ENCODE results near the gene CDH4.

Gene CDH4

GRCh38 chr20:61704661-61705060, 452.6 kb downstream of the CDH4 start:
- TF ChIP-seq, protein P1, sequence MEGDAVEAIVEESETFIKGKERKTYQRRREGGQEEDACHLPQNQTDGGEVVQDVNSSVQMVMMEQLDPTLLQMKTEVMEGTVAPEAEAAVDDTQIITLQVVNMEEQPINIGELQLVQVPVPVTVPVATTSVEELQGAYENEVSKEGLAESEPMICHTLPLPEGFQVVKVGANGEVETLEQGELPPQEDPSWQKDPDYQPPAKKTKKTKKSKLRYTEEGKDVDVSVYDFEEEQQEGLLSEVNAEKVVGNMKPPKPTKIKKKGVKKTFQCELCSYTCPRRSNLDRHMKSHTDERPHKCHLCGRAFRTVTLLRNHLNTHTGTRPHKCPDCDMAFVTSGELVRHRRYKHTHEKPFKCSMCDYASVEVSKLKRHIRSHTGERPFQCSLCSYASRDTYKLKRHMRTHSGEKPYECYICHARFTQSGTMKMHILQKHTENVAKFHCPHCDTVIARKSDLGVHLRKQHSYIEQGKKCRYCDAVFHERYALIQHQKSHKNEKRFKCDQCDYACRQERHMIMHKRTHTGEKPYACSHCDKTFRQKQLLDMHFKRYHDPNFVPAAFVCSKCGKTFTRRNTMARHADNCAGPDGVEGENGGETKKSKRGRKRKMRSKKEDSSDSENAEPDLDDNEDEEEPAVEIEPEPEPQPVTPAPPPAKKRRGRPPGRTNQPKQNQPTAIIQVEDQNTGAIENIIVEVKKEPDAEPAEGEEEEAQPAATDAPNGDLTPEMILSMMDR (IDR thresholded peaks at IDR 0.05; ENCODE audit: control insufficient read depth, extremely low read depth, insufficient read depth): no peak

GRCh38 chr20:61705386-61706258, 453.6 kb downstream of the CDH4 start:
- DNase-seq (ENCODE audit: low read depth): no peak
- TF ChIP-seq, protein P1 (IDR thresholded peaks at IDR 0.05; ENCODE audit: control insufficient read depth, extremely low read depth, insufficient read depth): no peak
- no peak overlapping the region for H3K4me3 ChIP-seq (ENCODE audit: low read depth, low read length)

More at GRCh38 chr20:61704661-61705060, 452.6 kb downstream of the CDH4 start:
- DNase-seq (ENCODE audit: low read depth): no peak
- no peak overlapping the region for H3K4me3 ChIP-seq (ENCODE audit: low read depth, low read length)

GRCh38 chr20:61706259-61706961, 454.3 kb downstream of the CDH4 start:
- TF ChIP-seq, protein P1 (IDR thresholded peaks at IDR 0.05; ENCODE audit: control insufficient read depth, extremely low read depth, insufficient read depth): no peak
- DNase-seq (ENCODE audit: low read depth): no peak
- H3K4me3 ChIP-seq (ENCODE audit: low read depth, low read length): no peak overlapping the region

DNA sequence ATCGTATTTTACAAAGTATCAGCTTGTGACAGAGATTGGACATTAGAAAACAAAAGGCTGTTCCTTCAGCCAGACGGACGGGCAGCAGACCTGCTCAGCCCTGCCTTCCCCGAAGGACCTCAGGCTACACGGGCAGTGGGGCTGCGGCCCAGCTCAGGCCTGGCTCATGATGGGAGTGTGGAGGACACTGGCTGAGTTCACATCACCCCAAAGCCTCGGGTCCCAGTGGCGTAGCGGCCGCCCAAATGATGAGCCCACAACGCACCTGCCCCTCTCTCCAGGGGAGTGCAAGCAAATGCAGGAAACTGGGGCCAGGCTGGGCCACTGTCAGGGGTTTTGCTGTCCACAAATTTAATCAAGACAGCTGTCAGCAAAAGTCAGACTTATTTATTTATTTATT, 456.8 kb downstream of the CDH4 start:
- TF ChIP-seq, protein P1 (IDR thresholded peaks at IDR 0.05; ENCODE audit: control insufficient read depth, extremely low read depth, insufficient read depth): no peak
- no peak overlapping the region for H3K4me3 ChIP-seq (ENCODE audit: low read depth, low read length)

GRCh38 chr20:61710108-61710507, 458.0 kb downstream of the CDH4 start:
- TF ChIP-seq, protein P1 (IDR thresholded peaks at IDR 0.05; ENCODE audit: control insufficient read depth, extremely low read depth, insufficient read depth): no peak
- DNase-seq (ENCODE audit: low read depth): no peak
- H3K4me3 ChIP-seq (ENCODE audit: low read depth, low read length): no peak overlapping the region

More for the DNA sequence above, 456.8 kb downstream of the CDH4 start:
- DNase-seq (ENCODE audit: low read depth): no peak

GRCh38 chr20:61712688-61713087, 460.6 kb downstream of the CDH4 start:
- TF ChIP-seq, protein P1 (IDR thresholded peaks at IDR 0.05; ENCODE audit: control insufficient read depth, extremely low read depth, insufficient read depth): no peak
- DNase-seq (ENCODE audit: low read depth): no peak
- H3K4me3 ChIP-seq (ENCODE audit: low read depth, low read length): no peak overlapping the region

Data from LNCaP clone FGC (cell line).